HEK293 (cell line): ENCODE measurements around the gene PHF23.
A peak's percentile ranks its signal among the peaks of the same experiment; 100 is the strongest.

ENCODE experiments used
- CTCF ChIA-PET: fragments of 350-600 bp; formaldehyde crosslinking; extraction: SDS; loops from one replicate; lab custom pipeline; 2021; ENCODE audit warnings: antibody characterized with exemption; lab: Yijun Ruan, JAX
- POLR2A ChIA-PET: fragments of 300-600 bp; formaldehyde crosslinking; extraction: SDS; loops from one replicate; lab custom pipeline; 2020; ENCODE audit warnings: antibody characterized with exemption, inconsistent platforms; lab: Yijun Ruan, JAX
- H3K27ac ChIP-seq: fragments of 200-500 bp; sonication (Bioruptor generic); 2 replicates; pipeline ENCODE4 v1.5.1; 2014; ENCODE audit warnings: low read depth, low read length, control low read depth, inconsistent platforms; ENCODE audit errors: extremely low read depth
- H3K36me3 ChIP-seq, 2 experiments: fragments of 200-500 bp in 1 of 2; sonication (Bioruptor generic) in 1 of 2; 1 replicate in 1 of 2; 2 replicates in 1 of 2; pipeline ENCODE4 v1.5.1; 2014 to 2017; ENCODE audit warnings: inconsistent platforms in 2 of 2, low read length in 2 of 2; ENCODE audit not compliant: control insufficient read depth in 2 of 2, insufficient read depth in 1 of 2
- H3K4me1 ChIP-seq: fragments of 200-500 bp; sonication (Bioruptor generic); 2 replicates; pipeline ENCODE4 v1.5.1; 2014; ENCODE audit warnings: mild to moderate bottlenecking, low read length, inconsistent platforms; ENCODE audit not compliant: control insufficient read depth, insufficient read depth
- H3K4me3 ChIP-seq: 2 replicates; pipeline ENCODE4 v1.5.1; 2011; ENCODE audit warnings: low read depth, mild to moderate bottlenecking, control low read depth, low read length, moderate library complexity
- H3K9me3 ChIP-seq: fragments of 200-500 bp; sonication (Bioruptor generic); 2 replicates; pipeline ENCODE4 v1.5.1; 2014; ENCODE audit warnings: low read depth, low read length, inconsistent platforms; ENCODE audit not compliant: control insufficient read depth, insufficient read depth
- EGR2 ChIP-seq: fragments of 450-650 bp; formaldehyde crosslinking; IDR thresholded peaks from 2 replicates; pipeline ENCODE4 v1.5.1; 2016; ENCODE audit warnings: low read depth, missing biosample characterization, missing genetic modification characterization
- GLIS2 ChIP-seq: fragments of 450-650 bp; formaldehyde crosslinking; IDR thresholded peaks from 2 replicates; pipeline ENCODE4 v1.5.1; 2016; ENCODE audit warnings: missing biosample characterization, missing genetic modification characterization
- IKZF3 ChIP-seq: fragments of 450-650 bp; IDR thresholded peaks from 2 replicates; pipeline ENCODE4 v1.5.0; 2018; ENCODE audit warnings: missing biosample characterization, mild to moderate bottlenecking, missing genetic modification characterization, moderate library complexity
- MZF1 ChIP-seq: fragments of 450-650 bp; formaldehyde crosslinking; IDR thresholded peaks from 2 replicates; pipeline ENCODE4 v1.5.1; 2017; ENCODE audit warnings: missing biosample characterization, missing genetic modification characterization, borderline replicate concordance
- SETDB1 ChIP-seq: IDR thresholded peaks from one replicate; pipeline ENCODE4 v1.6.1; 2017; ENCODE audit warnings: mild to moderate bottlenecking, low read length, moderate library complexity, mixed read lengths; ENCODE audit not compliant: insufficient read length
- TCF7L2 ChIP-seq: IDR thresholded peaks from 2 replicates; pipeline ENCODE4 v1.6.1; 2011; ENCODE audit warnings: low read depth, mild to moderate bottlenecking, inconsistent platforms, low read length, moderate library complexity, borderline replicate concordance
- TRIM28 ChIP-seq: IDR thresholded peaks from 2 replicates; pipeline ENCODE4 v1.6.1; 2011; ENCODE audit warnings: low read length, control low read depth, borderline replicate concordance
- ZBTB20 ChIP-seq: fragments of 450-650 bp; formaldehyde crosslinking; IDR thresholded peaks from 2 replicates; pipeline ENCODE4 v1.5.1; 2016; ENCODE audit warnings: missing biosample characterization, missing genetic modification characterization
- ZEB2 ChIP-seq: fragments of 450-650 bp; formaldehyde crosslinking; IDR thresholded peaks from 2 replicates; pipeline ENCODE4 v1.5.1; 2016; ENCODE audit warnings: missing biosample characterization, missing genetic modification characterization
- ZFHX2 ChIP-seq: fragments of 450-650 bp; formaldehyde crosslinking; conservative IDR thresholded peaks from 2 replicates; pipeline ENCODE4 v1.5.1; 2016; ENCODE audit warnings: missing biosample characterization, missing genetic modification characterization
- ZNF169 ChIP-seq: fragments of 450-650 bp; formaldehyde crosslinking; IDR thresholded peaks from 2 replicates; pipeline ENCODE4 v1.5.1; 2016; ENCODE audit warnings: missing biosample characterization, missing genetic modification characterization
- ZNF174 ChIP-seq: fragments of 450-650 bp; formaldehyde crosslinking; IDR thresholded peaks from 2 replicates; pipeline ENCODE4 v1.5.0; 2017; ENCODE audit warnings: missing biosample characterization, mild to moderate bottlenecking, missing genetic modification characterization
- ZNF37A ChIP-seq: fragments of 450-650 bp; IDR thresholded peaks from 2 replicates; pipeline ENCODE4 v1.5.1; 2018; ENCODE audit warnings: missing biosample characterization, missing genetic modification characterization
- ZNF433 ChIP-seq: fragments of 450-650 bp; formaldehyde crosslinking; IDR thresholded peaks from 2 replicates; pipeline ENCODE4 v1.5.1; 2016; ENCODE audit warnings: missing biosample characterization, missing genetic modification characterization, low read depth
- ZNF48 ChIP-seq: fragments of 450-650 bp; formaldehyde crosslinking; IDR thresholded peaks from 2 replicates; pipeline ENCODE4 v1.5.1; 2016; ENCODE audit warnings: missing biosample characterization, missing genetic modification characterization
- ZNF501 ChIP-seq: fragments of 450-650 bp; formaldehyde crosslinking; IDR thresholded peaks from 2 replicates; pipeline ENCODE4 v1.5.1; 2016; ENCODE audit warnings: missing biosample characterization, missing genetic modification characterization
- ZNF600 ChIP-seq: fragments of 450-650 bp; formaldehyde crosslinking; IDR thresholded peaks from 2 replicates; pipeline ENCODE4 v1.5.1; 2016; ENCODE audit warnings: missing biosample characterization, missing genetic modification characterization
- ZNF837 ChIP-seq: fragments of 450-650 bp; formaldehyde crosslinking; IDR thresholded peaks from 2 replicates; pipeline ENCODE4 v1.5.1; 2016; ENCODE audit warnings: missing biosample characterization, missing genetic modification characterization
- TF ChIP-seq, protein P1 (sequence below): fragments of 450-650 bp; formaldehyde crosslinking; IDR thresholded peaks from 2 replicates; pipeline ENCODE4 v1.5.1; 2016; ENCODE audit warnings: missing biosample characterization, missing genetic modification characterization
- TF ChIP-seq, protein P2 (sequence below): IDR thresholded peaks from 2 replicates; pipeline ENCODE4 v1.6.1; 2011; ENCODE audit warnings: mild to moderate bottlenecking, low read depth, low read length, borderline replicate concordance
- TF ChIP-seq, protein P3 (sequence below): fragments of 450-650 bp; formaldehyde crosslinking; optimal IDR thresholded peaks from 2 replicates; pipeline ENCODE3; 2016; ENCODE audit warnings: missing biosample characterization, mild to moderate bottlenecking, missing genetic modification characterization
- TF ChIP-seq, protein P4 (sequence below): fragments of 450-650 bp; formaldehyde crosslinking; IDR thresholded peaks from 2 replicates; pipeline ENCODE4 v1.5.1; 2017; ENCODE audit warnings: missing biosample characterization, missing genetic modification characterization
- TF ChIP-seq, protein P5 (sequence below): fragments of 450-650 bp; formaldehyde crosslinking; IDR thresholded peaks from 2 replicates; pipeline ENCODE4 v1.5.1; 2016; ENCODE audit warnings: missing biosample characterization, missing genetic modification characterization
- TF ChIP-seq, protein P6 (sequence below): fragments of 450-650 bp; formaldehyde crosslinking; IDR thresholded peaks from 2 replicates; pipeline ENCODE4 v1.5.1; 2016; ENCODE audit warnings: missing biosample characterization, missing genetic modification characterization, low read depth

PHF23 gene

DNA sequence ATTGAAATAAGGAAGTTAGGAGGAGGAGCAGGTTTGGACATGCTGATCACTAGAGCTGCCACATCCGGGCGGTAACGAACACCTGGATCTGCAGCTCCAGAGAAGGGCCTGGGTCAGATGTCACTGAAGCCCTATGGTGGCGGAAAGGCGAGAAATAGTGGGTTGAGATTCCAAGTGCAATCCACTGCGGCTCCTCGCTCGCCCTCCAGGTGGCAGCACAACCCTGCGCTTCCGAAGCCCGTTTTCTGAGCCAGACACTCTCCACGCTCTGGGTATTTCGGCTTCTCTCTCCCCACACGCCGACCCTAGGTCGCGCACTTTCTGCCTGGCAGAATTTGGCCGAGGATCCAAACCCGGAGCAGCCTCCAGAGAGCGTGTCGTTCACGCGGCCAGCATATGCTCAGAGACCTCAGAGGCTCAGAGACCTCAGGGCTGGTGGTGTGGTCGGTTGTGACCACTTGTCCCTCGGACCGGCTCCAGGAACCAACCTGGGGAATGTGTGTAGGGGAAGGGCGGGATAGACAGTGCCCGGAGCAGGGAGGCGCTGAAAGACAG is 41.3 kb upstream of the PHF23 start (continued):
- TF ChIP-seq SETDB1 (no peak), ZNF48 (no peak), ZEB2 (peak; percentile 74), ZNF169 (no peak), ZFHX2 (tag by site-specific recombination) (no peak), ZNF501 (tag by site-specific recombination) (0 out of 2 replicates have a peak, but pooled peaks have one; percentile 53), TRIM28 (peak; percentile 83; the same call in 1 of the 2 replicates), ZBTB20 (tag by site-specific recombination) (peak; percentile 80)
- TF ChIP-seq, protein P1, sequence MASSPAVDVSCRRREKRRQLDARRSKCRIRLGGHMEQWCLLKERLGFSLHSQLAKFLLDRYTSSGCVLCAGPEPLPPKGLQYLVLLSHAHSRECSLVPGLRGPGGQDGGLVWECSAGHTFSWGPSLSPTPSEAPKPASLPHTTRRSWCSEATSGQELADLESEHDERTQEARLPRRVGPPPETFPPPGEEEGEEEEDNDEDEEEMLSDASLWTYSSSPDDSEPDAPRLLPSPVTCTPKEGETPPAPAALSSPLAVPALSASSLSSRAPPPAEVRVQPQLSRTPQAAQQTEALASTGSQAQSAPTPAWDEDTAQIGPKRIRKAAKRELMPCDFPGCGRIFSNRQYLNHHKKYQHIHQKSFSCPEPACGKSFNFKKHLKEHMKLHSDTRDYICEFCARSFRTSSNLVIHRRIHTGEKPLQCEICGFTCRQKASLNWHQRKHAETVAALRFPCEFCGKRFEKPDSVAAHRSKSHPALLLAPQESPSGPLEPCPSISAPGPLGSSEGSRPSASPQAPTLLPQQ (tag by site-specific recombination): peak; percentile 54; the same call in 1 of the 2 replicates
- TF ChIP-seq, protein P2, sequence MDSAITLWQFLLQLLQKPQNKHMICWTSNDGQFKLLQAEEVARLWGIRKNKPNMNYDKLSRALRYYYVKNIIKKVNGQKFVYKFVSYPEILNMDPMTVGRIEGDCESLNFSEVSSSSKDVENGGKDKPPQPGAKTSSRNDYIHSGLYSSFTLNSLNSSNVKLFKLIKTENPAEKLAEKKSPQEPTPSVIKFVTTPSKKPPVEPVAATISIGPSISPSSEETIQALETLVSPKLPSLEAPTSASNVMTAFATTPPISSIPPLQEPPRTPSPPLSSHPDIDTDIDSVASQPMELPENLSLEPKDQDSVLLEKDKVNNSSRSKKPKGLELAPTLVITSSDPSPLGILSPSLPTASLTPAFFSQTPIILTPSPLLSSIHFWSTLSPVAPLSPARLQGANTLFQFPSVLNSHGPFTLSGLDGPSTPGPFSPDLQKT: no peak
- TF ChIP-seq, protein P3, sequence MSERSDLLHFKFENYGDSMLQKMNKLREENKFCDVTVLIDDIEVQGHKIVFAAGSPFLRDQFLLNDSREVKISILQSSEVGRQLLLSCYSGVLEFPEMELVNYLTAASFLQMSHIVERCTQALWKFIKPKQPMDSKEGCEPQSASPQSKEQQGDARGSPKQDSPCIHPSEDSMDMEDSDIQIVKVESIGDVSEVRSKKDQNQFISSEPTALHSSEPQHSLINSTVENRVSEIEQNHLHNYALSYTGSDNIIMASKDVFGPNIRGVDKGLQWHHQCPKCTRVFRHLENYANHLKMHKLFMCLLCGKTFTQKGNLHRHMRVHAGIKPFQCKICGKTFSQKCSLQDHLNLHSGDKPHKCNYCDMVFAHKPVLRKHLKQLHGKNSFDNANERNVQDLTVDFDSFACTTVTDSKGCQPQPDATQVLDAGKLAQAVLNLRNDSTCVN (tag by site-specific recombination): peak; percentile 46
- TF ChIP-seq, protein P4, sequence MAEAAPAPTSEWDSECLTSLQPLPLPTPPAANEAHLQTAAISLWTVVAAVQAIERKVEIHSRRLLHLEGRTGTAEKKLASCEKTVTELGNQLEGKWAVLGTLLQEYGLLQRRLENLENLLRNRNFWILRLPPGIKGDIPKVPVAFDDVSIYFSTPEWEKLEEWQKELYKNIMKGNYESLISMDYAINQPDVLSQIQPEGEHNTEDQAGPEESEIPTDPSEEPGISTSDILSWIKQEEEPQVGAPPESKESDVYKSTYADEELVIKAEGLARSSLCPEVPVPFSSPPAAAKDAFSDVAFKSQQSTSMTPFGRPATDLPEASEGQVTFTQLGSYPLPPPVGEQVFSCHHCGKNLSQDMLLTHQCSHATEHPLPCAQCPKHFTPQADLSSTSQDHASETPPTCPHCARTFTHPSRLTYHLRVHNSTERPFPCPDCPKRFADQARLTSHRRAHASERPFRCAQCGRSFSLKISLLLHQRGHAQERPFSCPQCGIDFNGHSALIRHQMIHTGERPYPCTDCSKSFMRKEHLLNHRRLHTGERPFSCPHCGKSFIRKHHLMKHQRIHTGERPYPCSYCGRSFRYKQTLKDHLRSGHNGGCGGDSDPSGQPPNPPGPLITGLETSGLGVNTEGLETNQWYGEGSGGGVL (tag by site-specific recombination): no peak

DNA sequence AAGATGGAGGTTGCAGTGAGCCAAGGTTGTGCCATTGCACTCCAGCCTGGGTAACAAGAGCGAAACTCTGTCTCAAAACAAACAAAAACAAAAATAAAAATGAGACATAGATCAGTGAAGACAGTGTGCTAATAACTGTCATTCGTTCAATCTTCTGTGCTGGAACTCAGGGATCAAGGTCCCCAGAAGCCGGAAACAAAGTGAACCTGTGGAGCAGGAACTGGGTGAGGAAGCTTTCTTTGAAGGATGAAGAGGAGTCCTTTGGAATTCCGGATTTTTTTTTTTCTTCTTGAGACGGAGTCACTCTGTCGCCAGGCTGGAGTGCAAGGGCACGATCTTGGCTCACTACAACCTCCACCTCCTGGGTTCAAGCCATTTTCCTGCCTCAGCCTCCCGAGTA is 40.2 kb upstream of the PHF23 start:
- POLR2A ChIA-PET: interaction anchor here (1.0 kb wide), 1 partner anchor 9 kb away, joined by 3 read pairs; no protein-coding TSS in a partner anchor
- Histone ChIP-seq H3K4me1 (peaks cover 9% of the 10 kb centered on the region), H3K36me3 (no peaks in the 10 kb centered on the region; a peak in 1 of 3 replicates), H3K4me3 (no peak overlapping the region), H3K27ac (no peak overlapping the region), H3K9me3 (no peaks in the 10 kb centered on the region)
- CTCF ChIA-PET: interaction anchor here (0.6 to 9.0 kb wide), 13 partner anchors 10 to 269 kb away, joined by 3 to 160 read pairs (median 4); partner anchors contain the start of gene ACAP1
- TF ChIP-seq ZNF433 (tag by site-specific recombination) (no peak), MZF1 (tag by site-specific recombination) (no peak), EGR2 (tag by site-specific recombination) (no peak), ZNF600 (no peak), GLIS2 (tag by site-specific recombination) (no peak), ZNF37A (tag by site-specific recombination) (no peak), IKZF3 (tag by site-specific recombination) (no peak), ZNF174 (tag by site-specific recombination) (no peak), ZNF837 (tag by site-specific recombination) (no peak), TCF7L2 (no peak)
- TF ChIP-seq, protein P5, sequence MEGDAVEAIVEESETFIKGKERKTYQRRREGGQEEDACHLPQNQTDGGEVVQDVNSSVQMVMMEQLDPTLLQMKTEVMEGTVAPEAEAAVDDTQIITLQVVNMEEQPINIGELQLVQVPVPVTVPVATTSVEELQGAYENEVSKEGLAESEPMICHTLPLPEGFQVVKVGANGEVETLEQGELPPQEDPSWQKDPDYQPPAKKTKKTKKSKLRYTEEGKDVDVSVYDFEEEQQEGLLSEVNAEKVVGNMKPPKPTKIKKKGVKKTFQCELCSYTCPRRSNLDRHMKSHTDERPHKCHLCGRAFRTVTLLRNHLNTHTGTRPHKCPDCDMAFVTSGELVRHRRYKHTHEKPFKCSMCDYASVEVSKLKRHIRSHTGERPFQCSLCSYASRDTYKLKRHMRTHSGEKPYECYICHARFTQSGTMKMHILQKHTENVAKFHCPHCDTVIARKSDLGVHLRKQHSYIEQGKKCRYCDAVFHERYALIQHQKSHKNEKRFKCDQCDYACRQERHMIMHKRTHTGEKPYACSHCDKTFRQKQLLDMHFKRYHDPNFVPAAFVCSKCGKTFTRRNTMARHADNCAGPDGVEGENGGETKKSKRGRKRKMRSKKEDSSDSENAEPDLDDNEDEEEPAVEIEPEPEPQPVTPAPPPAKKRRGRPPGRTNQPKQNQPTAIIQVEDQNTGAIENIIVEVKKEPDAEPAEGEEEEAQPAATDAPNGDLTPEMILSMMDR (tag by site-specific recombination): no peak
- TF ChIP-seq, protein P6, sequence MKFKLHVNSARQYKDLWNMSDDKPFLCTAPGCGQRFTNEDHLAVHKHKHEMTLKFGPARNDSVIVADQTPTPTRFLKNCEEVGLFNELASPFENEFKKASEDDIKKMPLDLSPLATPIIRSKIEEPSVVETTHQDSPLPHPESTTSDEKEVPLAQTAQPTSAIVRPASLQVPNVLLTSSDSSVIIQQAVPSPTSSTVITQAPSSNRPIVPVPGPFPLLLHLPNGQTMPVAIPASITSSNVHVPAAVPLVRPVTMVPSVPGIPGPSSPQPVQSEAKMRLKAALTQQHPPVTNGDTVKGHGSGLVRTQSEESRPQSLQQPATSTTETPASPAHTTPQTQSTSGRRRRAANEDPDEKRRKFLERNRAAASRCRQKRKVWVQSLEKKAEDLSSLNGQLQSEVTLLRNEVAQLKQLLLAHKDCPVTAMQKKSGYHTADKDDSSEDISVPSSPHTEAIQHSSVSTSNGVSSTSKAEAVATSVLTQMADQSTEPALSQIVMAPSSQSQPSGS (tag by site-specific recombination): no peak
